Stimulated activated CD4-positive, alpha-beta T cell treated with anti-CD3 and anti-CD28 coated beads, Interleukin-1b, Interleukin-23, amount 100 ng/mL, for 4 hours (primary cell): ENCODE results near the gene HERC6.
"Not testable (repeated sequence)": the region's sequence is repeated elsewhere in the genome, so short reads cannot be mapped to it uniquely, and the experiment has no call there.

Experiments used
- DNase-seq, 2 donors: peaks; one replicate each; pipeline ENCODE4 v3.0.0-alpha.2; 2020; ENCODE audit warnings: low read depth in 2 of 2

Gene HERC6

GRCh38 chr4:88390128-88390527, 11.5 kb downstream of the HERC6 start:
- DNase-seq: no peak

DNA sequence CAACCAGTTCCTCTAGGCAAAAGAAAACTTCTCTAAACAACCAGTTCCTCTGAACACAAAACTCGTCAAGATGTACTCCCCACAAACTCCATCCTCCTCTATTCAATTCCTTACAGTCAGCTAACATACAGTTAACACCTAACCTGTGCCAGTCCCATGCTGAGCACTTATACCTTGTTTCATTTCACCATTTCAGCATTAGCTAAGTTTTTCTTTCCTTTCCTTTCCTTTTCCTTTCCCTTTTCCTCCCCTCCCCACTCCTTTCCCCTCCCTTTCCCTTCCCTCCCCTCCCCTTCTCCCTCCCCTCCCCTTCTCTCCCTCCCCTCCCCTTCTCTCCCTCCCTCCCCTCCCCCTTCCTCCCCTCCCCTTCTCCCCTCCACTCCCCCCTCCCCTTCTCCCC, 13.1 kb downstream of the HERC6 start:
- no peak for DNase-seq

DNA sequence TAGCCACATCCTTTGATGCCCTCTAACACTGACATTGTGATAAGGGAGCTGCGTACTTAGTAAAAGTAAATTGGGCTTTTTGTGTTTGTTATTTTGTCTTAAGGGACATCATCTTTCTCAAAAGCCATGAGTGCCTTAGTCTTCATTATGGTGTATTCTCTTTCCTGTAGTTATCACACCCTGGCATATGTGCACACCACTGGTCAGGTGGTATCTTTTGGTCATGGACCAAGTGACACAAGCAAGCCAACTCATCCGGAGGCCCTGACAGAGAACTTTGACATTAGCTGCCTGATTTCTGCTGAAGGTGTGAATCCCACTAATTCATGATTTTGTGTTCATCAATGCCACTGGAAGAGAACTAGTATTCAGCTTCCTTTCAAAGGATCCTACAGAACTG, 18.0 kb downstream of the HERC6 start:
- DNase-seq: no peak

- no peak for DNase-seq
These were observed 19.7 kb downstream of the HERC6 start for GRCh38 chr4:88398381-88398780.

DNA sequence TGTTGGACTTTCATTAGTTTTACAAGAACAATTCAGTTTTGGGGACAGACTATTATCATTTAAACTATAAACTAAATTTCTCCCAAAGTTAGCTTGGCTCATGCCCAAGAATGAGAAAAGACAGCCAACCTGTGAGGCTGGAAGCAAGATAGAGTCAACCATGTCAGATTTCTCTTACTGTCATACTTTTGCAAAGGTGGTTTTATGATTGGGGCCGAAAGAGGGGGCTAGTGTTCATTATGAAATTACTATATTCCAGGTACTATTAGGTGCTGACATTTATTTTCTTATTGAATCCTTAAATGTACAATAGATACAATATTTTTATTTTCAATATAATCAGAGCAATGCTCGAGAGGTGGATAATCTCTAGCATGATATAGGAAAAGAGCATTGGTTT, 30.6 kb downstream of the HERC6 start:
- no peak for DNase-seq

DNA sequence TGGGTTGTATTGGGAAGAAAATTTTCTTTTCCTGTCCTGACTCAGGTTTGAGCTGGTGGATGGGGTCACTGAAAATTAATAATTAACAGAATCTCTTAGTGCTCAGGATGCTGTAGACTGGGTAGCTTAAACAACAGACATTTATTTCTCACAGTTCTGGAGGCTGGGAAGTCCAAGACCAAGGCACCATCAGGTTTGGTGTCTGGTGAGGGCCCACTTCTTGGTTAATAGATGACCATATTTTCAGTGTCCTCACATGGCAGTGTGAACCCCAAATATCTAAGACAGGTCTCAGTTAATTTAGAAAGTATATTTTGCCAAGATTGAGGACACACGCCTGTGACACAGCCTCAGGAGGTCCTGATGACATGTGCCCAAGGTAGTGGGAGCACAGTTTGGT, 31.1 kb downstream of the HERC6 start:
- no peak for DNase-seq

DNA sequence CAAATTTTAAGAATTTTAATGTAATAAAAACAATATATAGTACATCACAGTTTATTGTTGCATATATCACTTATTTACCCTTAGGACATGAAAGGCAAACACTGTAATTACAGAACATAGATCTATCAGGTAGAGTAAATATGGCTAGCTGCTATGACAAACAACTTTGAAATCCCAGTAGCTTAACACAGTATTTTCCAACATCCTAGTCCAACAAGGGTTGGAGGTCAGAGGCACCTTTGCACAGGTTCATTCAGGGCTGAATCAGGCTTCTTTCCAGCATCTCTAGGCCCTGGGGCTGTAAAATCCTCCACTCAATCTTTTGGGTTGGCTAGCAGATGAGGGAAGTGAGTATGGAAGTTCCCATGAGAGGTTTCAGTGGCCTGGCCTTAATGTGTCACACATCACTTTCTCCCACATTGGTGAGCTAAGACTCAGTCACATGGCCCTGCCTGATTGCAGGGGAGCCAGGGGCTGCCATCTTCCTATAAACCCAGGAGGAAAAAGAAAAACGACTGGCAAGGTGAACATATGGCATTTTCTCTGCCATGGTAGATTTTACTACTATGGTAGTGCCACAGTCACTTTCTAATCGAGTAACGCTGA, 32.9 kb downstream of the HERC6 start:
- no peak for DNase-seq

- DNase-seq: no peak
These were observed 35.1 kb downstream of the HERC6 start for GRCh38 chr4:88413801-88414200.

- no peak for DNase-seq
These were observed 36.1 kb downstream of the HERC6 start for GRCh38 chr4:88414755-88415154.

DNA sequence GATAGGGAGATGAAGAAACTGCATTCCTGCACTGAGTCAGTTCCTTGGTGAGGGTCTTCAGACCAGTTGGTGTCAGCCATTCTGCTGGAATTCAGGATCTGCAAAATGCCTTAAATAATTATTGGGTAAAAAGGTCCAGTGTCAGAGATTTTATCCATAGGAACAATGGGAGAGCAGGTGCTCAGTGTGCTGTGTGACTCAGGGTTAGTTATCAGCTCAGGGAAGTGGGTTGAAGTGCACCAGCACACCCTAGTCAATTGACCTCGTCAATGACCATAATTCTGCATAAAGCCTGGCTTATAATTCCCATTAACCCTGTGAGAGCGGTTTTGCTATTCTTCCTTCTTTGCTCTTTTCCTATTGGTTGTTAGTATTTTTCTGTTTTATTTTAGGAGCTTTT, 37.3 kb downstream of the HERC6 start:
- no peak for DNase-seq

DNA sequence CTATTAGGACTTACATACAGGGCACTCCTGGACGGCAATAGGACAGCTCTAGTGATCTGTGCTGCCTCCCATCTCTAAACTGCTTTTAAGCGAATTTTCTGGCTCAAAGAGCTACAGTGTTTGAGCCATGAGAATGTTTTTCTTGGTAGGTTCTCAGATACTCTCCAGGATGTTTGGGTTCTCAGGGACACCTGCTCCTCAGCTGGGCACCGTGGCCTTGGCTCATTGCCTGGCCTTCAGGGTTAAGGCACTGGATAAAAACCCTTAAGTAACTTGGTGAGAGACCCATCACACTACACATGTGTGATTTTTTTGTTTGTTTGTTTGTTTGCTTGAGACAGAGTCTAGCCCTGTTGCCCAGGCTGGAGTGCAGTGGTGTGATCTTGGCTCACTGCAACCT, 39.8 kb downstream of the HERC6 start:
- DNase-seq: no peak

GRCh38 chr4:88419874-88420273, 41.2 kb downstream of the HERC6 start:
- DNase-seq: no peak

DNA sequence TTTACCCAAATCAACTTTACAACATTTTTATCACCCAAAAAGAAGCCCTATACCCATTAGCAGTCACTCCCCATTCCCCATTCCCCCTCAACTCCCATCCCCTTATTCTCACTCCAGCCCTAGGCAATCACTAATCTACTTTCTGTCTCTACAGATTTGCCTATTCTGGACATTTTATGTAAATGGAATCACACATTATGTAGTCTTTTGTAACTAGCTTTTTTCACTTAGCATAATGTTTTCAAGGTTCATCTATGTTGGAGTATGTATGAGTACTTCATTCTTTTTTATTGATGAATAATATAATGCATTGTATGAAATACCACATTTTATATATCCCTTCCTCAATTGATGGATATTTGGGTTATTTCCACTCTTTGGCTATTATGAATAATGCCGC, 42.2 kb downstream of the HERC6 start:
- no peak for DNase-seq

DNA sequence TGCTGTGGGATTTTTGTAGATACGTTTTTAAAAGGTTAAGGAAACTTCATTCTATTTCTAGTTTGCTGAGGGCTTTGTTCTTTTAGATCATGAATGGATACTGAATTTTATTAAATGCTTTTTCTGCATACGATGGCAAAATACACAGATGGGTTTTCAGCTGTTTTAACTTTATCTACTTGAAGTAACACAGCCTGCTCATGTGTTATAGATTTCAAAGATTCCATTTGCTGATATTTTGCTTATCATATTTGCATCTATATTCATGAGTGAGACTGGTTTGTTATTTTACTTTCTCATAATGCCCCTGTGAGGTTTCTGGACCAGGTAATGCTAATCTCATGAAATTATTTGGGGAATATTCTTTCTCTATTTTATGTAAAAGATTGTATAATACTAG, 43.8 kb downstream of the HERC6 start:
- DNase-seq: no peak

GRCh38 chr4:88429401-88429800, 50.7 kb downstream of the HERC6 start:
- DNase-seq: no peak

DNA sequence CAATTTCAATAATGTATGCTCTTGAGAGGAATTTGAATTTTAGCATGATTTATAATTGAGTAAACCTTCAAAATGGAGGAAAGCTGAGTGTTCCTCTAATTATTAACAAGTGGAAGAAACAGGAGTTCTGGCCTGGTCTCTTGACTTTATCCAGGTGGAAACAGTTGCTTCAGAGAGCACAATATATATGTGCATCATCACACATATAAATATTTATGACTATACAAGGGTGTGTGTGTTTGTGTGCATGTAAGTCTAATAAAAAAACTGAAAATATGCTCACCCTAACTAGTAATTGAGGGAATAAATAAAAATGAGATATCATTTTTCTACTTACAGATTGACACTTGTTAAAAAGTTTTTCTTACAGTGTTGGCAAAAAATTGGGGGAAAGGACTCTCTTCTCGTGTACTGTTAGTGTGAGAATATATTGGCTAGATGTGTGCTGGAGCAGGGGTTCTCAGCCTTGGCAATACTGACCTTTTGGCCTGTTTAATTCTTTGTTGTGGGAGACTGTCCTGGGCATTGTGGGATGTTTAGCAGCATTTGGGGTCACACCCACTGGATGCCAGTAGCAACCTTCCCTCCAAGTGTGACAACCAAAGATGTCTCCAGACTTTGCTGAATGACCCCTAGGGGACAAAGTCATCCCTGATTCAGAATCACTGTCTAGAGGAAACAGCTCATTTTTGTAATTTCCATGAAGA, 57.5 kb downstream of the HERC6 start:
- DNase-seq: no peak

DNA sequence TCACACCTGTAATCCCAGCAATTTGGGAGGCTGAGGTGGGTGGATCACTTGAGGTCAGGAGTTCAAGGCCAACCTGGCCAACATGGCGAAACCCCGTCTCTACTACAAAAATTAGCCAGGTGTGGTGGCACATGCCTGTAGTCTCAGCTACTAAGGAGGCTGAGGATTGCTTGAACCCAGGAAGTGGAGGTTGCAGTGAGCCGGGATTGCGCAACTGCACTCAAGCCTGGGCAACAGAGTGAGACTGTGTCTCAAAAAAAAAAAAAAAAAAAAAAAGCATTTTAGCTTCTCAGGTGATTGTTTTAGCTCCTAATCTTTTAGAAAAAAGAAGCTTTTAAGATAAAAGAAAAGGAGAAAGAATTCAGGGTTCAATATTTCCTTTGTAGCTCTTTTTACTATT, 59.2 kb downstream of the HERC6 start:
- not testable (repeated sequence) for DNase-seq

- DNase-seq: no peak
These were observed 60.6 kb downstream of the HERC6 start for GRCh38 chr4:88439161-88439760.

GRCh38 chr4:88440146-88440545, 61.5 kb downstream of the HERC6 start:
- DNase-seq: no peak

DNA sequence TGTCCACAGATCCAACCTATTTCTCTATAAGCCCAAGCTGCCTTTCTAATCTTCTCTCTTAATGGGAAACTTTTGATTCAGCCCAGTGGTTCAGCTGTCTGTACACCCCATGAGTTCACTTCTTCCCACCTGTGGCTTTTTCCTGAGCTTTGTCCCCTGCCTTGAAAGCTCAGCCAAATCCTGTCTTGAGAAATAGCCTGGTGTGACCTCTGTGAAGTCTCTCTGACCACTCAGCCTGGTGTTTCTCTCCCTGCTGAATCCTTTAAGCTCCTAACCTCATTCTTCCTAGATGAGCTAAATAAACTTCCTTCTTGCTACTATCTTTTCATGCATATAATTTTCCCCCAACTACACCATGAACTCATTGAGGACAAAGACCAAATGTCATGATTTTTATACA, 63.0 kb downstream of the HERC6 start:
- DNase-seq: no peak

DNA sequence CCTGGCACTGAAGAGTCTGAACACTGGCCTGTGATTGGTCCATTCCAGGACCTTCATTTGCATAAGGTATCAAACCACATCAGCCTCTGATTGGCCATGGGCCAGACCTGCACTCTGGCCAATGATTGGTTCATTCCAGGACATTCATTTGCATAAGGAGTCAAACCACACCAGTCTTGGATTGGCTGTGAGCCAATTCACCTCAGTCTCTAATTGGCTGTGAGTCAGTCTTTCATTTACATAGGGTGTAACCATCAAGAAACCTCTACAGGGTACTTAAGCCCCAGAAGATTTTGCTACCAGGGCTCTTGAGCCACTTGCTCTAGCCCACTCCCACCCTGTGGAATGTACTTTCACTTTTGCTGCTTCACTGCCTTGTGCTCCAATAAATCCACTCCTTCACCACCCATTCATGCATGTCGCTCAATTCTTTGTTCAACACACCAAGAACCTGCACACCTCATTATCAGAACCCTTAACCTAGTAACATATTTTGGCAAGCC, 64.1 kb downstream of the HERC6 start:
- no peak for DNase-seq

DNA sequence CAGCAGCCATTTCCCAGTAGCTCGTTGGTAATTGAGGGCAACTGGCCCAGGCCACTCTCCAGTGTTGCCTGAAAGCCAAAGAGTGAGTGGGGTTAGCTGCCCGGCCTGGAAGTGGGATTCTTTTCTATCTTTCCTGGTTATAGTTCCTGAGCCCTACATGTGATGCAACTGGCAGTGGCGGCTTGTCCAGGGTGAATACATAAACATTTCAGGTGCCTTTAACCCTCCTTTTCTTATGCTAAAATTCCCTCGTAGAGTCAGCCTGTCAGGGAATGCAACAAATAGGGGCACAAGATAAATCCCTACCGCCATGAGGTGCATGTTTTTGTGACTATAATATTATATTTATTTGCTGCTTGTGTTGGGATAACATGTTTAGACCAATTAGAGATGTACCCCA, 64.8 kb downstream of the HERC6 start:
- no peak for DNase-seq

DNA sequence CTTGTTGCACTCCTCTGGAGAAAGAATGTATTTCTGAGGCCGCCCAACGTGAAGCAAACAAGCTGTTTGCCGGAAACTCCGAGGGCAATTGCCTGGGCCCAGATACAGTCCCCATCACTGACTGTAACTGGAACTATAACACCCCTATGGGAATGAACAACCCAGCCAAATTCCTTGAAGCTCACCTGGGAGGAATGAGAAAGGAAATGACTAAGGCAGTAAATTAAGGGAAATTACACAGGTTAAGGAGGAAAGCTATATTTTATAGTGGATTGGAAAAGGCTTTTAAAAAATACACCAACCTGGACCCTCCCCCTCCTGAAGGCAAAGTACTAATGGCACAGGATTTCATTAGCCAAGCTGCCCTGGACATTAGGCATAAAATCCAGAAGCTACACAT, 66.6 kb downstream of the HERC6 start:
- no peak for DNase-seq
